Measurements from ENCODE around the gene GCK. TPM values are rescaled to one million over a fixed set of nuclear protein-coding genes. Genes with fewer than 3 reads are reported as not detected.

Gene GCK
- total RNA-seq = not detected in 2 replicates
- long read RNA-seq = 0 reads

GRCh38 chr7:44189286-44189992 is at the start of gene GCK:
GCK (minus strand) TSS chr7:44189439; CDS start chr7:44188953, 486 bp downstream.
- TF ChIP-seq CTCF (IDR thresholded peaks at IDR 0.05) = no peak
- H3K27me3 Mint-ChIP-seq (ENCODE audit: unreplicated experiment) = peaks cover 26% of the 10 kb centered on the region
- no peak within 1 kb of the TSS for H3K27ac Mint-ChIP-seq (ENCODE audit: unreplicated experiment)
- peak; percentile 81 for DNase-seq (ENCODE audit: extremely low spot score, unreplicated experiment)
- H3K4me1 Mint-ChIP-seq (ENCODE audit: unreplicated experiment) = peaks cover 10% of the 10 kb centered on the region
- H3K9me3 Mint-ChIP-seq (ENCODE audit: unreplicated experiment) = no peaks in the 10 kb centered on the region
- no peak within 1 kb of the TSS for H3K4me3 Mint-ChIP-seq (ENCODE audit: unreplicated experiment)
- no peaks in the 10 kb centered on the region for H3K36me3 Mint-ChIP-seq (ENCODE audit: unreplicated experiment)

GRCh38 chr7:44238116-44238695 is 49.0 kb upstream of the GCK start:
- no peaks in the 10 kb centered on the region for H3K9me3 Mint-ChIP-seq (ENCODE audit: unreplicated experiment)
- TF ChIP-seq CTCF (IDR thresholded peaks at IDR 0.05) = no peak
- no peaks in the 10 kb centered on the region for H3K27me3 Mint-ChIP-seq (ENCODE audit: unreplicated experiment)
- DNase-seq (ENCODE audit: extremely low spot score, unreplicated experiment) = no peak
- no peak overlapping the region for H3K27ac Mint-ChIP-seq (ENCODE audit: unreplicated experiment)
- H3K36me3 Mint-ChIP-seq (ENCODE audit: unreplicated experiment) = no peaks in the 10 kb centered on the region
- H3K4me3 Mint-ChIP-seq (ENCODE audit: unreplicated experiment) = no peak overlapping the region
- H3K4me1 Mint-ChIP-seq (ENCODE audit: unreplicated experiment) = no peaks in the 10 kb centered on the region

GRCh38 chr7:44237696-44238095 is 48.5 kb upstream of the GCK start:
- Mint-ChIP-seq H3K36me3 (ENCODE audit: unreplicated experiment) (no peaks in the 10 kb centered on the region), H3K9me3 (ENCODE audit: unreplicated experiment) (no peaks in the 10 kb centered on the region), H3K27ac (ENCODE audit: unreplicated experiment) (no peak overlapping the region), H3K27me3 (ENCODE audit: unreplicated experiment) (no peaks in the 10 kb centered on the region), H3K4me3 (ENCODE audit: unreplicated experiment) (no peak overlapping the region), H3K4me1 (ENCODE audit: unreplicated experiment) (no peaks in the 10 kb centered on the region)
- DNase-seq (ENCODE audit: extremely low spot score, unreplicated experiment) = no peak
- no peak for TF ChIP-seq CTCF (IDR thresholded peaks at IDR 0.05)

GRCh38 chr7:44236333-44236728 is 47.1 kb upstream of the GCK start:
- no peaks in the 10 kb centered on the region for H3K36me3 Mint-ChIP-seq (ENCODE audit: unreplicated experiment)
- no peak overlapping the region for H3K27ac Mint-ChIP-seq (ENCODE audit: unreplicated experiment)
- no peaks in the 10 kb centered on the region for H3K27me3 Mint-ChIP-seq (ENCODE audit: unreplicated experiment)
- no peak for DNase-seq (ENCODE audit: extremely low spot score, unreplicated experiment)
- H3K9me3 Mint-ChIP-seq (ENCODE audit: unreplicated experiment) = no peaks in the 10 kb centered on the region
- no peaks in the 10 kb centered on the region for H3K4me1 Mint-ChIP-seq (ENCODE audit: unreplicated experiment)
- H3K4me3 Mint-ChIP-seq (ENCODE audit: unreplicated experiment) = no peak overlapping the region
- TF ChIP-seq CTCF (IDR thresholded peaks at IDR 0.05) = no peak

GRCh38 chr7:44235582-44236332 is 46.5 kb upstream of the GCK start:
- Mint-ChIP-seq H3K36me3 (ENCODE audit: unreplicated experiment) (no peaks in the 10 kb centered on the region), H3K9me3 (ENCODE audit: unreplicated experiment) (no peaks in the 10 kb centered on the region), H3K27me3 (ENCODE audit: unreplicated experiment) (no peaks in the 10 kb centered on the region), H3K4me3 (ENCODE audit: unreplicated experiment) (no peak overlapping the region), H3K27ac (ENCODE audit: unreplicated experiment) (no peak overlapping the region), H3K4me1 (ENCODE audit: unreplicated experiment) (no peaks in the 10 kb centered on the region)
- TF ChIP-seq CTCF (IDR thresholded peaks at IDR 0.05) = no peak
- DNase-seq (ENCODE audit: extremely low spot score, unreplicated experiment) = no peak
